Stimulated activated CD4-positive, alpha-beta T cell treated with anti-CD3 and anti-CD28 coated beads, Interleukin-12 subunit alpha, Interleukin-12 subunit beta, amount 100 ng/mL, for 48 hours (primary cell): ENCODE data around the gene ANKLE2.
"Not testable (repeated sequence)": the region's sequence is repeated elsewhere in the genome, so short reads cannot be mapped to it uniquely, and the experiment has no call there.

Experiments
- DNase-seq, 3 donors: peaks; one replicate each; pipeline ENCODE4 v3.0.0-alpha.2; 2020; ENCODE audit warnings: low read depth in 2 of 3, low spot score in 1 of 3

ANKLE2 gene

DNA sequence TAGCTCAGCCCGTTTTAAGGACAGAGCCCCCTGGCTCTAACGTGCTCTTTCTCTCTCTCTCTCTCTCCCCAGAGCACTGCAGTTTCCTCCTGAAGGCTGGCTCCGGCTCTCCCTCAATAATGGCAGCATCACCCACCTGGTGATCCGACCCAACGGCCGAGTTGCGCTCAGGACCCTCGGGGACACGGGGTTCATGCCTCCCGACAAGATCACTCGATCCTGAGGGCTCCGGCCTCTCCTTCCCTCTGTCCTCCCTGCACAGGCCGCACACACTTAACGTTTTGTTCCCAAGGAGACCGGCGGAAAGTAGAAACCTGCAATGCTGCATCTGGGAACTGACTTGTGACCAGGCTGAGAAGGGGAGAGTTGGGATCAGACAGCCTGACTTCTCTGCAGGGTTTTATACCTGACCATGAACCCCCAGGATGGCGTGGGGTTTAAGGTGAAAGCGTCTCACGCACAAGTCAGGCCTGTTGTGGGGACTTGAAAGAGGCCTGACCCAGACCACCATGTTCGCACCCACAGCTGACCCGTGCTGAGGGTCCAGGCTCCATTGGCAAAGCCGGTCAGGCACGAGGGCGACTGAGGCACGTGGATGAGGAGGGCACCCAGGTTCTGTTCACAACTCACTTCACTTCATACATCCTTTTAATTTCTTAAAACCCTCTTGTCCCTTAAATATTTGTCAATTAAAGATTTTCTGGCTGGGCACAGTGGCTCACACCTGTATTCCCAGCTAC lies 40.9 kb downstream of the ANKLE2 start:
- no peak for DNase-seq

DNA sequence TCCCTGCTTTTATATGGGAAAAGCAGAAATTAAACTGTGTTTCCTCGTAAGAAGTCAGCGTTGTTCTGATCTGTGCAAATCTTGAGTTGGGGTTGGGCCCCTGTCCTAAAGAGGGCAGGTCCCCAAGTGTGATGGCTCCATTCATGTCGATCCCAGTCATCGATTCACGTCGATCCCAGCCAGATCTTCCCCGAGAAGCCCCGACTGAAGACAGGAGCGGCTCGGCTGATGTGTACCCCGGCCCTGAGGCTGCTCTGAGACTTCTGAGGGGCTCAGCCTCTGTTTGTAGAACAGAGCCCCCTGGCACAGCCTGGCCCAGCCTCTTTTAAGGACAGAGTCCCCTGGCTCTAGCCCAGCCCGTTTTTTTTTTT lies 41.7 kb downstream of the ANKLE2 start:
- DNase-seq: no peak

DNA sequence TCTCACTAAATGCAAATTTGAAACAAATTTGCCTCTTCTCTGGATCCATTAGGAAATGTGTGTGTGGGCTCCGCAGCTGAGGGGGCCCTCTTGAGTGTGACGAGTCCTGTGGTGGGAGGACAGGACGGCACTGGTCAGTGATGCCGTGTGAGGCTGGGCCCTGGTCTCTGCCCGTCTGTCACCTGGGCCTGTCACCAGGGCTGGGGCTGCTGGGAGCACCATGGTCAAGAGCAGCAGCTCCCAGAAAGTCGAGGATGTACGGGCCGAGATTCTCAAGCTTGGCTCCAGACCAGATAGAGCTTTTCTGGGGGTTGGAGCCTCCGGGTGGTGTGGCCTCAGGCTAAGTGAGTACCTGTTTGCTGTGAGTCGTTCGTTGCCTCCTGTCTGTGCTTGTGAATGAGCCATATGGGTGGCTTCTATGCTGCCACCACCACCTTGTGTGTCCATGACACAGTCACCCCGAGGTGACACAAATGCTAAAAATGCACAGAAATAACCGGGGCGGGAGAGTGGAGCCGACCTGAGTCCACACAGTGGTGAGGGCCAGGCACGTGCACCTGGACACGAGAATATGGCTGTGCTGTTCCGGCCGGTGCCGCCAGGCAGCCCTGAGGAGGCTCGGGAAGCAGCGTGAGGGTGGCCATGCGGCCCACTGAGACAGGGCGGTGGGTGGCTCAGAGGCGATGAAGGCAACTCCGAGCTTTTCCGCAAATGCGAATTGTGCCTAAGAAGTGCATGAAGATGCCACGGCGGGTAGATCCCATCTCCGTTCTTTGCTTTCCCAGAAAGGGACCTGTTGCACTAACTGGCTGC lies 42.3 kb downstream of the ANKLE2 start:
- DNase-seq: no peak

DNA sequence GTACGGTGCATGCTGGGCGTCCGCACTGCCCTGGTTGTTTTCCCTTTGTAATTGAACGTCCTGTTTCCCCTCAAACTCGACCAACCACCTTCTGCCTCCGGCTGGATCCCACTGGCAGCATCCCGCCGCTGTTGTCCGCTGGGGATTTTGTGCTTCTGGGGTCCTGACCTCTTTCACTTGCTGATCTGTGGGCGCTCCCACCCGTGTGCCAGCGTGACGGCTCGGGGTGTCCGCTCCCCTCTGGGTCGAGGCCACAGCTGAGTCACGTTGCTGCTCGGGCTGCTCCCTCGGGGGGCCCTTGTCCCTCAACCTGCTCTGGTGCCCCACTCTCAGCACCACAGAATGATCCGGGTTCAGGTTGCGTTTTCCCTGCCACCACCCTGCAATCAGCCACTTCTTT lies 43.0 kb downstream of the ANKLE2 start:
- no peak for DNase-seq

DNA sequence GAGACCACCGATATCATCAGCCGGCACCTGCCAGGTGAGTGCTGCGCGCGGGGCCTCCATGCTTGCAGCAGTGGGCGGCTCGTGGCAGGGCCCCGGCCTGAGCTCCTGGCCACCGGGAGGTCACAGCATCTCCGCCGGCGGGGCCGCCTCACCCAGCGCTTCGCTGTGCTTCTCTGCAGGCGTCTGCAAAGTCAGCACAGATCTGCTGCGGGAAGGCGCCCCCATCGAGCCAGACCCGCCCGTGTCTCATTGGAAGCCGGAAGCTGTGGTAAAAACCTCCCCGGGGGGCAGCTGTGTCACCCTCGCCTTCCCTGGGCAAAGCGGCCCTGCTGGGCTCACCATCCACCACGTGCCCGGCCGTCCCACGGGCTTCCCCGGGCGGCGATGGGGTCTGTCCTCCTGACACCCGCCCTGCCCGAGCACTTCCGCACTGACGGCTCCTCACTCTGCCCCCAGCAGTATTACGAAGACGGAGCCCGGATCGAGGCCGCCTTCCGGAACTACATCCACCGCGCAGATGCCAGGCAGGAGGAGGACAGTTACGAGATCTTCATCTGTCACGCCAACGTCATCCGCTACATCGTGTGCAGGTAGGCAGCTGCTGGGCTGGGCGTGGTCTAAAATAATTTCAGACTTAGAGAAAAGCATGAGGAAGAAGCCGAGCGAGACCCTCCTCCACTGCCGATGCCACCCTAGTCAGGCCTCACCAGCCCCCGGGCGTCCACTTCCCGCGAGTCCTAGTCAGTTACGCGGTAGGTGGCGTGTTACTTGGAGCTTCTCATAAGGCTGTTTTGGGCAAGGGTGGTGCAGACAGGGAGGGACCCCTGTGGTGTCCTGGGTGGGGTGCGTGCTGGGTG lies 43.9 kb downstream of the ANKLE2 start:
- DNase-seq: no peak

DNA sequence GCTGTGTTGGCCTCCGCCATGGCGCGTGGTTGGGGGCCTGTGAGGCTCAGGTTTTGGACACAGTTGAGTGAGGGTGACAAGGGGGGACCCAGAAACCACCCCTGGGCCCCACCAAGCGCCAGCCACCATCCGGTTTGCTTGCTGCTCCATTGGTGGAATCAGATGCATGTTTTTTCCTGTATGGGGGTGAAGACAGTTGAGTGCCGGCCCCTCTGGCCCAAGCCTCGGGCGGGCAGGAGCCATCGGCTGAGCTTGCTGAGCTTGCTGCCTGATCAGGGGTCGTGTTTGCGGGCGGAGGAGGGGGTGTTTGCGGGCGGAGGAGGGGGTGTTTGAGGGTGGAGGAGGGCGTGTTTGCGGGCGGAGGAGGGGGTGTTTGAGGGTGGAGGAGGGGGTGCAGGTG lies 44.6 kb downstream of the ANKLE2 start:
- DNase-seq: no peak

DNA sequence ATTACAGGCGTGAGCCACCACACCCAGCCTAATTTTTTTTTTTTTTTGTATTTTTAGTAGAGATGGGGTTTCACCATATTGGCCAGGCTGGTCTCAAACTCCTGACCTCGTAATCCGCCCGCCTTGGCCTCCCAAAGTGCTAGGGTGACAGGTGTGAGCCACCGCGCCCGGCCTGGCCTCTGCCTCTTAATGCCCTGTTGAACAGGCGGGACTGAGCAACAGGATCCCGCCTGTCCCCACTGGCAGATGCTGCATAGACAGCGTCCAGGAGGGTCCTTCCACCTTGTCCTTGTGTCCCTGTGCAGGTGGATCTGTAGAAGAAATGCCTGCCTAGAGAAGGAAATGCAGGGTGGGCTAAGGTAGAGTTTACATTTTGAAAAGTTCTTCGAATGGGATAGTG lies 45.3 kb downstream of the ANKLE2 start:
- no peak for DNase-seq

DNA sequence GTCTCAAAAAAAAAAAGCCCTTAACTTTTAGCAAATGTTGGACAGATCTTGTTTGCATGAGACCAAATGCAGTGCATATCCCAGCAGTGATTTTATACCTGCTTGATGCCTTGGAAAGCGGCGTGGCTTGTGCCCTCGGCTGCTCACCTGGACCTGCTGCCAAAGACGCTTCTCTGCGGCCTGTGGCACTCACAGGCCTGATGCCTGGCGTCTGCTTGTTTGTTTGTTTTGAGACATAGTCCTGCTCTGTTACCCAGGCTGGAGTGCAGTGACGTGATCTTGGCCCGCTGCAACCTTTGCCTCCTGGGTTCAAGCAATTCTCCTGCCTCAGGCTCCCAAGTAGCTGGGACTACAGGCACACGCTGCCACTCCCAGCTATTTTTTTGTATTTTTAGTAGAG lies 45.8 kb downstream of the ANKLE2 start:
- DNase-seq: no peak

DNA sequence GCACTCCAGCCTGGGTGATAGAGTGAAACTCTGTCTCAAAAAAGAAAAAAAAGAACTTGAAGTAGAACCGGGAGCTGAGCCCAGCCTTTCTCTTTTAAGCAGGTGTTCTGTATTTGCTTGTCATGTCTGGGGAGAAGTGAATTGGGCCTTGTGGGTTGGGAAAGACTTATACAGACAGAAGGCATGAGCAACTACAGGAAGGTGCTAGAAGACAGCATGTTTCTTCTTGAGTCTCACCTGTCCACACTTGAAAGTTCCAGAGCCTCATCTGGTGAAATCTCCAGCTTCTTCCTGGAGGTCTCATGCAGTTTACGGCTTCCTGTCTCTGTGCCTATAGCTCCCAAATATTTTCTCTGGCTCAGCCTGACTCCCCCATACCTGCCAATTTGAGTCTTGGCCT lies 48.5 kb downstream of the ANKLE2 start:
- no peak for DNase-seq

DNA sequence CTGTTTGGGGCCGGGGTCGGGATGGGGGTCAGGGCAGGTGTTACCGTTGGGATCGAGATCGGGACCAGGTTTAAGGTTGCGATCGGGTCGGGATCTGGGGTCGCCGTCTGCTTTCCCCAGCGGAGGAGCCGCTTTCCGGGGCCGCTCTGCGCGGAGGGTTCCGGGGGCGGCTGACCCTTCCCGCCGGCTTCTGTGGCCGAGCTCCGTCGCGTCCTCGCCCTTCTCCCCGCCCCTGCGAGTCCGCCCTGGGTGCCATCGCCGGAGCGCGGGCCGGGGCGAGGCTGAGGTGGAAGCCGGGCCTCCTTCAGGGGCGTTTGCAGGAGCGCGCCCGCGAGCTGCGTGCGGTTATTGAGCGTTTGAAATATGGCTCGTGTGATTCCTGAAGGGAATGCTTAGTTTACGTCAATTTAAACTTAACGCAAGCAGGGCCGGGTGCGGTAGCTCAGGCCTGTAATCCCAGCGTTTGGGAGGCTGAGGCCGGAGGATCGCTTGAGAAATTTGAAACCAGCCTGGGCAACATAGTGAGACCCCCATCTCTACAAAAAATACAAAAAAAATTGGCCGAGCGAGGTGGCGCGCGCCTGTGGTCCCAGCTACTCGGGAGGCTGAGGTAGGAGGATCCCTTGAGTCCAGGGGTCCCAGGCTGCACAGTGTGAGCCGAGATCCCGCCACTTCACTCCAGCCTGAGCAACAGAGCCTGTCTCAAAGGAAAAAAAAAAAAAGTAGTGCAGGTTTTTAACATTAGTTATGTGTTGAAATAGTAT lies 50.4 kb downstream of the ANKLE2 start:
- peak in 1 of 3 donors; percentile 28 for DNase-seq

DNA sequence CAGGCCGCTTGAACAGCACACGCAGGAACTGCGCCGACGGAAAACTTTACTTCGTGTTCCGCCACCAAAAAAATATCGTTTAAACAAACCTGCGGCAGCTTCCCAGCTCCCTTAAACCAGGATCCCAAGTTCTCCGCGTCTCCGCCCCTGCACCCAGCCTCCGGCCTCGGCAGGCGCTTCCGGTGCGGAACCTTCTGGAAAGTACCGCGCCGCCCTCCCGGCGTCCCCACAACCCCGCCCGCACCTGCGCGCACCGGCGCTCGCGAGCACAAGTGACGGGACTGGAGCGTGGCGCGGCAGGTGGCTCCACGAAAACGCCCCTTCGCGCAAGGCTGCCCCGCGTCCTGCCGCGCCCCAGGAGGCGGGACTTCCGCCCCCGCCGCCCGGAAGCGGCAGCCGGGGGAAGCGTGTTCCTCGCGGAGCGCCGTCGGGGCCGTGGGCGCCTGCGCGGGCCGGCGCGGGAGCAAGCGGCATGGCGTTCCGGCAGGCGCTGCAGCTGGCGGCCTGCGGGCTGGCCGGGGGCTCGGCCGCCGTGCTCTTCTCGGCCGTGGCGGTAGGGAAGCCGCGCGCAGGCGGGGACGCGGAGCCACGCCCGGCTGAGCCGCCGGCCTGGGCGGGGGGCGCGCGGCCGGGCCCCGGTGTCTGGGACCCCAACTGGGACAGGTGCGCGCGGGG lies 51.1 kb downstream of the ANKLE2 start, which contains the start of gene PGAM5:
Gene PGAM5, plus strand, starts transcription at position 438 of the 675 bp plus-strand sequence. Its CDS starts 35 bp downstream, at position 473.
- peak; percentile 70 to 85 (median 76) for DNase-seq

DNA sequence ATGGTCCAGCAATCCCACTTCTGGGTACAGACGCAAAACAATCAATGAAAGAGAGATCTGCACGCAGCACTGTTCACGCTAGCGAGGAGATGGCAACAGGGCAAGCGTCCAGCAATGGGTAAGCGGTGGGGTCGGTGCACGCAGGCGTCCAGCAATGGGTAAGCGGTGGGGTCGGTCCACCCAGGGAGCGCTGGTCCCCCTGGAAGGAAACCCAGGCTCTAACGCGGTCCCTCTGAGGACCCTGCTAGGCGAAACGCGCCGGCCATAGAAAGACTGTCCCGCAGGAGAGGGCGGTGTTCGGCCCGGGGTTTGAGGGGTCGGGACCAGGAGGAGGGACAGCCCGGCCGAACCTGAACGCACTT lies 51.6 kb downstream of the ANKLE2 start:
- DNase-seq: no peak

DNA sequence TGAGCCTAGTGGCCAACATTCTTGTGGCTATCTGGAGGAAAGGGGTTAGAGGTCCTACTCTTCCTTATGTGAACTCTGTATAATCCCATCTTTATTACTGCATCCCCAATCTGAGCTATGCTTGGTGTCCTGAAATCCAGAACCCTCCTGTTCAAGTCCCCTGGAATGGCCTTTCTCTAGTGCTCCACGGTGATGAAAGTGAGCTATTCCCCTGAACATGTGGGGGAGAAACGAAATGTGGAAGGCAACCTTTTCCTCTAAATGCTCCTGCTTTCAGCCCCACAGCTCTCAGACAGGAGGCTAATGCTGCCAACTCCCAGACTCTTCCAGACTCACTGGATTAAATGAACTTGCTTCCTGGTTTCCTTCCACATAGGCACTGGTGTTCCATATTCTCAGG lies 53.5 kb downstream of the ANKLE2 start:
- no peak for DNase-seq

DNA sequence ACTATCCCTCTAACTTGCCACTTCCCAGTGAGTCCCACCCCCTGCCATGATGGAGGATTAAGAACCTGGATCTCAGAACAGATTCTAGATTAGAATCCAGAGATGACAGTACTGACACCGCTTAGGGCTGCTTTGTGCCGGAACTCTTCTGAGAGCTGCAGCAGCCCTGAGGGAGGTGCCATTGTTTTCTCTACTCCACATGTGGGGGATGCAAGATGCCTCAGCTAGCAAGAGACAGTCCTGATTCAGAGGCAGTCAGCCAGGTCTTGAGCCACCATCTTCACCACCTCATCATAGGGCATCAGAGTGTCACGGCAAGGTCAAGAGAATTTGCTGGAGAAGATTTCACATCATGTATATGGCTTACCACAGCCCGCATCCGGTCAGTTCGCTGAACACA lies 54.4 kb downstream of the ANKLE2 start:
- DNase-seq: no peak

DNA sequence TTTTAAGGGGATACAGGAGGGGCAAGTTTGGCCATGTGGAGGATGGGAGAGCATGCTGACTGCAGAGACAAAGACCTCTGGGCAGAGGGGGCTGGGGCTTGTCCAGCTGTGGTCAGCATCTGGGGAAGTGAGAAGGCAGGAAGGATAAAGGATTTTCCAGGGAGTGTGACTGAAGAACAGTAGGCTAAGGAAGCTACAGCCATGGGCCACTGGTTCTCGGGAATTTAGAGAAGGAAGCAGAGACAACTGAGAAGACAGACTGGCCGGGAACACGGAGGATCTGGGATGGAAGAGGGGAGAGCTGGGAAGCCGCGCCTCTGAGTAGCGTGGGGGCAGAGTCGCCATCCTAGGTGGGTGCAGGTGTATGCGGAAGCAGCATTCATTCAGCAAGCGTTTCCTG lies 58.0 kb downstream of the ANKLE2 start:
- DNase-seq: no peak

DNA sequence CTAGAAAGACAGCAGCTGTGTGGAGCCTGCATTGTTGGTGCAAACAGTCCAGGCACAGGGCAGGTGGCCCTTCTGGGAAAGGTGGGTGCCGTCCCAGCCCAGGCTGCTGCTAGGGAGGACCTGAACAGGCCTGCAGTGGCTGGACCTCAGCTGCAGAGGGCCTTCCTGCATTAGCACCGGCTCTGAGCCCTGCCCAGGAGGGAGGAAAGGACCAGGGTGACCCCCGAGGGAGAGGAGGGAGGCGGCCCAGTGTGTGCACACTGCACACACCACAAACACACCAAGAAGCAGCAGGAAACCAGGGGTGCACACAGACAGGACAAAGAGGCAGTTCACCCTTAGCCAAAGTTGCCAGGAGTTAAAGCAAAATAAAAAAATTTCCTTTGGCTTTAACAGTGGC lies 59.0 kb downstream of the ANKLE2 start:
- DNase-seq: no peak

DNA sequence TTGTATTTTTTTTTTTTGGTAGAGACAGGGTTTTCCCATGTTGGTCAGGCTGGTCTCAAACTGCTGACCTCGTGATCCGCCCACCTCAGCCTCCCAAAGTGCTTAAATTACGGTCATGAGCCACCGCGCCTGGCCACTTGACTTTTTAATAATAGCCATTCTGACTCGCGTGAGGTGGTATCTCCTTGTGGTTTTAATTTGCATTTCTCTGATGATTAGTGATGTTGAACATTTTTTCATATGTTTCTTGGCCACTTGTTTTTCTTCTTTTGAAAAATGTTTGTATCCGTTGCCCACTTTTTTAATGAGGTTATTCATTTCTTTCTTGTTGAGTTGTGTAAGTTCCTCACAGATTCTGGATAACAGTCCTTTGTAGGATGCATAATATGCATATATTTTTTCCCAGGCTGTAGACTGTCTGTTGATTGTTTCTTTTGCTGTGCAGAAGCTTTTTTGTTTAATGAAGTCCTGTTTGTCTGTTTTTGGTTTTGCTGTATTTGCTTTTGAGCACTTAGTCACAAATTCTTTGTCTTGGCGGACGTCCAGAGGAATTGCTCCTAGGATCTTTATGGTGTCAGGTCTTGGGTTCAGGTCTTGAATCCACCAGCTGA lies 61.3 kb downstream of the ANKLE2 start:
- no peak for DNase-seq

DNA sequence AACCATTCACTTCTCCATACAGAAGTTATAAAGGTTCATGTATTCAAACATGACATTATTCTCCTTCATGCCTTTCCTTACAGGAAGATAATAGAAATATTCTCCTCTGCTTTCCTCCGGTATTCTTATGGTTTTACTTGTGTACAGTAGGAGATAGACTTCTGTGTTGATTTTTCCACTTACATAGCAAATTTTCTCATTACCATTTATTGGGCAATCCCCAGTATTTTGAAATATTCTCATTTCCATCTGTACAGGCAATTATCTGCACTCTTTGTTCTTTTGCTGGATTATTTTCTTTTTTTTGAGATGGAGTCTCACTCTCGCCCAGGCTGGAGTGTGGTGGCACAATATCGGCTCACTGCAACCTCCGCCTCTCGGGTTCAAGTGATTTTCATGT lies 63.3 kb downstream of the ANKLE2 start:
- no peak for DNase-seq

DNA sequence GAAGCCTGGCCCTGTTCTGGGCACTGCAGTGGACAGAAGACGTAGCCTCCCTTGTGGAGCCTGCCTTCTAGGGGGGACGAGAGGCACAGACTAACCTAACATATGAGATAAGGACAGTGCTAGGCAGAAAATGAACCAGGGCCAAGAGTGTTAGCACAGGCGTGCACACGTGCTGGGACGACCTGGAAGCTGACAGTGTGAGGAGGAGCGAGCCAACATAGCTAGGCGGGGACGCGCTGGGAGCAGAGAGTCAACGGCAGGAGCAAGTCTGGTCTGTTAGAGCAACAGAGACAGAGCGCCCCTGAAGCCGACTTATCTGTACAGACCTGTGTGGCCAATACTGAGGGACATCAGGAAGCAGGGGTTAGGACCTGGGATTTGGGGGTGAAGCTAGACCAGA lies 66.2 kb downstream of the ANKLE2 start:
- DNase-seq: no peak

DNA sequence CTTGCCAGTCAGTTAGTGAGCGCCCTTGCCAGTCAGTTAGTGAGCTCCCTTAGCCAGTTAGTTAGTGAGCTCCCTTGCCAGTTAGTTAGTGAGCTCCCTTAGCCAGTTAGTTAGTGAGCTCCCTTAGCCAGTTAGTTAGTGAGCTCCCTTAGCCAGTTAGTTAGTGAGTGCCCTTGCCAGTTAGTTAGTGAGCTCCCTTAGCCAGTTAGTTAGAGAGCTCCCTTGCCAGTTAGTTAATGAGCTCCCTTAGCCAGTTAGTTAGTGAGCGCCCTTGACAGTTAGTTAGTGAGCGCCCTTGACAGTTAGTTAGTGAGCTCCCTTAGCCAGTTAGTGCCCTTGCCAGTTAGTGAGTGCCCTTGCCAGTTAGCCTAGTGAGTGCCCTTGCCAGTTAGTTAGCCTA lies 66.7 kb downstream of the ANKLE2 start:
- not testable (repeated sequence) for DNase-seq
